ENCODE measurements around the gene NFILZ. TPM values are rescaled to one million over a fixed set of nuclear protein-coding genes. Genes with fewer than 3 reads are reported as not detected.

Gene NFILZ
- total RNA-seq, 1 donor = not detected

GRCh38 chr19:8585894-8586750, 44.3 kb upstream of the NFILZ start:
- H3K36me3 ChIP-seq (ENCODE audit: insufficient read depth, low read length) = no peaks in the 10 kb centered on the region
- no peaks in the 10 kb centered on the region for H3K27me3 ChIP-seq (ENCODE audit: insufficient read depth, low read length)
- no peaks in the 10 kb centered on the region for H3K79me2 ChIP-seq (ENCODE audit: insufficient read depth, low read length)
- H3K4me3 ChIP-seq (ENCODE audit: insufficient read depth, low read length) = no peak overlapping the region
- no peaks in the 10 kb centered on the region for H3K9me3 ChIP-seq (ENCODE audit: low read depth, low read length)
- H2AFZ ChIP-seq (ENCODE audit: low read length) = no peak overlapping the region
- no peaks in the 10 kb centered on the region for H4K20me1 ChIP-seq (ENCODE audit: insufficient read depth, low read length)
- DNase-seq (ENCODE audit: insufficient read length, low spot score, missing footprints) = peak; percentile 87
- no peaks in the 10 kb centered on the region for H3K4me1 ChIP-seq (ENCODE audit: insufficient read depth, low read length)
- peak; percentile 42 for TF ChIP-seq CTCF (IDR thresholded peaks at IDR 0.05; ENCODE audit: extremely low read depth, low read depth, low read length)
- H3K27ac ChIP-seq (ENCODE audit: low read depth, low read length) = no peak overlapping the region
- no peak overlapping the region for H3K4me2 ChIP-seq (ENCODE audit: insufficient read depth, low read length)

DNA sequence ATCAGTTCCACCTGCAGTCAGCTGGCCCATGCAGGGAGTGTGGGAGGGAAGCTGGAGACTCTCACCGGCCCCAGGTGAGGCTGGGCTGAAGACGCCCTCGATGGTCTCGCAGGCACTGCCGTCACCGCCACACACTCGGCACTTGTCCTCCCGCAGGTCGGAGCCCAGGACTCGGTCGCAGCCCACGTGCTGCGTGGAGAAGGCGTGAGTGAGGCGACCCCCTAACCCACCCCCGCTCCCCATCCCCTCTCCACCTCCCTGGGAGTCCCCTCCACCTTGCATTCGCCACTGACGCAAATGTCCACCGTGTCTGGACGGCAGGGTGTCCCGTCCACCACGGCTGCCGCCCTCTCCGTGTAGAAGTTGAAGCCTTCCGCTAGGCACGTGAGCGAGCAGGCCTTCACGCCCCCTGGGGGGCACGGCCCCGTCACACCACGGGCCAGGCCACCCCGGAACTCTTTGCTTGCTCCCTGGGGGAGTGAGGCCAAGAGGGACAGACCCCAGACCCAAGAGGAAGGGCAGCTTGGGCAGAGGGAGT, 41.2 kb upstream of the NFILZ start:
- H4K20me1 ChIP-seq (ENCODE audit: insufficient read depth, low read length) = no peaks in the 10 kb centered on the region
- H3K4me3 ChIP-seq (ENCODE audit: insufficient read depth, low read length) = no peak overlapping the region
- H3K9me3 ChIP-seq (ENCODE audit: low read depth, low read length) = no peaks in the 10 kb centered on the region
- no peaks in the 10 kb centered on the region for H3K36me3 ChIP-seq (ENCODE audit: insufficient read depth, low read length)
- H3K27ac ChIP-seq (ENCODE audit: low read depth, low read length) = no peak overlapping the region
- TF ChIP-seq CTCF (IDR thresholded peaks at IDR 0.05; ENCODE audit: extremely low read depth, low read depth, low read length) = no peak
- no peak overlapping the region for H3K4me2 ChIP-seq (ENCODE audit: insufficient read depth, low read length)
- H3K27me3 ChIP-seq (ENCODE audit: insufficient read depth, low read length) = peaks cover 3% of the 10 kb centered on the region
- H3K4me1 ChIP-seq (ENCODE audit: insufficient read depth, low read length) = peaks cover 8% of the 10 kb centered on the region
- H3K79me2 ChIP-seq (ENCODE audit: insufficient read depth, low read length) = no peaks in the 10 kb centered on the region
- H2AFZ ChIP-seq (ENCODE audit: low read length) = no peak overlapping the region
- peak; percentile 41 for DNase-seq (ENCODE audit: insufficient read length, low spot score, missing footprints)

DNA sequence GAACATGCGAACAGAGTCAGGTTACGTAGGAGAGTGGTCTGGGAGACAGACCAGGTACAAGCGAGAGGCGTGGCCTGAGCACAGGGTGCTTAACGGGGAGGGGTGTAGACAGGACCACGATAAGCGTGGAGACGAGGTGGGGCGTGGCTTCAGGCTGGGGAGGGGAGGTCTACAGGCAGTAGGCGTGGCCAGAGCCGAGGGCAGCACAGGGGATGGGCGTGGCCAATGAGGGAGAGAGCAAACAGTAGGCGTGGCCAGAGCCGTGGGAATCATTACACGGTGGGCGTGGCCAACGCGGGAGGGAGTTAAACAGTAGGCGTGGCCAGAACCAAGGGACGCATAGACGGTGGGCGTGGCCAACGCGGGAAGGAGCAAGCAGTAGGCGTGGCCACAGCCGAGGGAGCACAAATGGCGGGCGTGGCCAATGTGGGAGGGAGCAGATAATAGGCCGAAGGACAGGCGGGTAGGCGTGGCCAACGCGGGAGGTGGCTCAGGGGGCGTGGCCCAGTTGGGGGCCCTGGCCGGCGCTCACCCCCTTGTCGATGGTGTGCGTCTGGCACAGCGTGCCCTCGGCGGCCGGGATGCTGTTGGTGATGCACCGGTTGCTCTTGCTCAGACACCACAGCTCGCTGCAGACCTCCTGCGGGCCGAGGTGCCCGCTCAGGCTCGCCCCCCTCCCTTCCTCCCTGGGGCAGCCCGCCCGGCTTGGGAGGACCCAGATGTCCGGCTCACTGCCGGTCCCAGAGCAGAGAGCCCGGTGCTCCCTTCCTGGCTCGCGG, 38.0 kb upstream of the NFILZ start:
- Histone ChIP-seq H2AFZ (ENCODE audit: low read length) (no peak overlapping the region), H3K4me3 (ENCODE audit: insufficient read depth, low read length) (peak overlapping the region; percentile 42), H3K36me3 (ENCODE audit: insufficient read depth, low read length) (no peaks in the 10 kb centered on the region), H3K4me1 (ENCODE audit: insufficient read depth, low read length) (peaks cover 8% of the 10 kb centered on the region), H4K20me1 (ENCODE audit: insufficient read depth, low read length) (no peaks in the 10 kb centered on the region), H3K4me2 (ENCODE audit: insufficient read depth, low read length) (peak overlapping the region; percentile 67), H3K27me3 (ENCODE audit: insufficient read depth, low read length) (peaks cover 3% of the 10 kb centered on the region), H3K27ac (ENCODE audit: low read depth, low read length) (no peak overlapping the region), H3K9me3 (ENCODE audit: low read depth, low read length) (no peaks in the 10 kb centered on the region), H3K79me2 (ENCODE audit: insufficient read depth, low read length) (no peaks in the 10 kb centered on the region)
- TF ChIP-seq CTCF (IDR thresholded peaks at IDR 0.05; ENCODE audit: extremely low read depth, low read depth, low read length) = no peak
- DNase-seq (ENCODE audit: insufficient read length, low spot score, missing footprints) = peak; percentile 94

GRCh38 chr19:8593931-8594330, 36.5 kb upstream of the NFILZ start:
- Histone ChIP-seq H3K4me3 (ENCODE audit: insufficient read depth, low read length) (no peak overlapping the region), H3K9me3 (ENCODE audit: low read depth, low read length) (no peaks in the 10 kb centered on the region), H3K4me1 (ENCODE audit: insufficient read depth, low read length) (peaks cover 8% of the 10 kb centered on the region), H3K79me2 (ENCODE audit: insufficient read depth, low read length) (no peaks in the 10 kb centered on the region), H3K27me3 (ENCODE audit: insufficient read depth, low read length) (peaks cover 3% of the 10 kb centered on the region), H3K27ac (ENCODE audit: low read depth, low read length) (no peak overlapping the region), H3K4me2 (ENCODE audit: insufficient read depth, low read length) (no peak overlapping the region), H3K36me3 (ENCODE audit: insufficient read depth, low read length) (no peaks in the 10 kb centered on the region), H2AFZ (ENCODE audit: low read length) (no peak overlapping the region), H4K20me1 (ENCODE audit: insufficient read depth, low read length) (no peaks in the 10 kb centered on the region)
- DNase-seq (ENCODE audit: insufficient read length, low spot score, missing footprints) = no peak
- peak; percentile 24 for TF ChIP-seq CTCF (IDR thresholded peaks at IDR 0.05; ENCODE audit: extremely low read depth, low read depth, low read length)

Measured in osteoblast (primary cell).